GM10847 (cell line): ENCODE data around the gene ASCL4.

Experiments used
- POLR2A ChIP-seq: IDR thresholded peaks from 2 replicates; pipeline ENCODE4 v1.6.1; 2011; ENCODE audit not compliant: insufficient read length; ENCODE audit errors: extremely low read depth

The ASCL4 gene

GRCh38 chr12:107775093-107775721, 703 bp downstream of the ASCL4 start:
- TF ChIP-seq POLR2A = no peak

GRCh38 chr12:107776171-107776570, 1.7 kb downstream of the ASCL4 start:
- no peak for TF ChIP-seq POLR2A

- TF ChIP-seq POLR2A = no peak
Measured at GRCh38 chr12:107778383-107779025, 4.0 kb downstream of the ASCL4 start.

- TF ChIP-seq POLR2A = no peak
Measured at GRCh38 chr12:107779077-107779831, 4.8 kb downstream of the ASCL4 start.

GRCh38 chr12:107780298-107780697, 5.8 kb downstream of the ASCL4 start:
- no peak for TF ChIP-seq POLR2A

- TF ChIP-seq POLR2A = no peak
Measured at GRCh38 chr12:107782067-107782466, 7.6 kb downstream of the ASCL4 start.

- no peak for TF ChIP-seq POLR2A
Measured at GRCh38 chr12:107783406-107784376, 9.2 kb downstream of the ASCL4 start.

- no peak for TF ChIP-seq POLR2A
Measured at GRCh38 chr12:107788281-107788680, 13.8 kb downstream of the ASCL4 start.

GRCh38 chr12:107788690-107789458, 14.4 kb downstream of the ASCL4 start:
- no peak for TF ChIP-seq POLR2A

GRCh38 chr12:107791465-107792089, 17.1 kb downstream of the ASCL4 start:
- no peak for TF ChIP-seq POLR2A

- TF ChIP-seq POLR2A = no peak
Measured at GRCh38 chr12:107794451-107794850, 19.9 kb downstream of the ASCL4 start.

GRCh38 chr12:107798580-107798979, 24.1 kb downstream of the ASCL4 start:
- no peak for TF ChIP-seq POLR2A

- no peak for TF ChIP-seq POLR2A
Measured at GRCh38 chr12:107801150-107801549, 26.6 kb downstream of the ASCL4 start.

GRCh38 chr12:107803092-107803491, 28.6 kb downstream of the ASCL4 start:
- no peak for TF ChIP-seq POLR2A
